ENCODE data around the gene C1orf94. TPM values are rescaled to one million over a fixed set of nuclear protein-coding genes. Genes with fewer than 3 reads are reported as not detected.

C1orf94 gene
- total and polyA plus RNA-seq, 2 of the 8 experiments (the other 6 are each of a cell fraction or from before 2014, with no cell fraction given) = 5.8 to 12.5 TPM

DNA sequence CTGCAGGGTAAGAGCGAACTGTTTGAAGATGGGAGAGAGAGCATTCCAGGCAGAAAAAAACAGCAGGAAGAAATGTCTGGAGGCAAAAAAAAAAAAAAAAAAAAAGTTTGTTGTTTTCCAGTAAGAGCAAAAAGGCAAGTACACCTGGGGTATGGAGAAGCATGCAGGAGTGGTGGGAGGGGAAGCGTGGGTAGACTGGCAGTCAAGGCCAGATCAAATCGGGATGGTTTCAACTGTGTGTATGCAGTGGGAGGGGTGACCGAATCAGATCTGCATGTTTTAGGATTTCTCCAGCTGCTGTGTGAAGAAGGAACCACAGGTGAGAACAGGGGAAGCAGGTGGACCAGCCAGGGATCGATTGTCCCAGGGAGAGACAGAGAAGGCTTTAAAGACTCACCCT is 46.4 kb upstream of the C1orf94 start:
- Histone ChIP-seq H2BK15ac (ENCODE audit: low read length) (no peak overlapping the region), H2BK12ac (ENCODE audit: low read depth, low read length) (no peak overlapping the region), H3K9ac (replicated peaks in 1 of 4; ENCODE audit: extremely low read depth in 1 of 4, low read depth in 3 of 4, low read length in 3 of 4) (no peak overlapping the region), H3K14ac (ENCODE audit: insufficient read length) (no peak overlapping the region), H2AFZ (ENCODE audit: low read length) (no peak overlapping the region), H2AK5ac (ENCODE audit: low read depth, low read length) (no peak overlapping the region), H3K27ac (ENCODE audit: low read depth, low read length) (no peak overlapping the region), H3K36me3 (ENCODE audit: control insufficient read depth in 2 of 4, insufficient read depth in 4 of 4, low read length in 3 of 4) (no peaks in the 10 kb centered on the region; a peak in 1 of 8 replicates), H4K91ac (replicated peaks; ENCODE audit: insufficient read length, low read length) (no peak overlapping the region), H4K8ac (ENCODE audit: extremely low read depth, insufficient read depth, low read length) (no peak overlapping the region), H4K20me1 (replicated peaks in 1 of 2; ENCODE audit: control insufficient read depth in 1 of 2, insufficient read depth in 2 of 2, low read length in 2 of 2) (peaks cover 6 to 12% of the 10 kb centered on the region in 2 experiments), H3K4me3 (ENCODE audit: extremely low read depth in 1 of 4, insufficient read depth in 2 of 4, low read depth in 3 of 4, low read length in 4 of 4) (no peak overlapping the region), H3K18ac (ENCODE audit: extremely low read depth, low read length) (no peak overlapping the region), H3K27me3 (replicated peaks in 1 of 4; ENCODE audit: control insufficient read depth in 3 of 4, extremely low read depth in 1 of 4, insufficient read depth in 3 of 4, low read length in 3 of 4) (no peaks in the 10 kb centered on the region), H3K23me2 (ENCODE audit: low read depth, low read length) (no peaks in the 10 kb centered on the region; the same call in 1 of the 2 replicates), H3K79me1 (ENCODE audit: low read depth, low read length) (peaks cover 4% of the 10 kb centered on the region), H4K5ac (ENCODE audit: insufficient read length, low read depth, low read length) (no peak overlapping the region), H3K4ac (replicated peaks; ENCODE audit: insufficient read length, low read depth, low read length) (no peak overlapping the region), H2BK5ac (ENCODE audit: low read depth, low read length) (no peak overlapping the region), H3K79me2 (ENCODE audit: control insufficient read depth in 1 of 2, insufficient read depth in 2 of 2, low read length in 2 of 2) (peaks cover 0 to 12% of the 10 kb centered on the region in 2 experiments; a peak in 2 of 4 replicates), H2BK120ac (replicated peaks; ENCODE audit: low read depth, low read length) (no peak overlapping the region), H3K56ac (replicated peaks; ENCODE audit: insufficient read length, low read depth, low read length) (no peak overlapping the region), H3K4me2 (ENCODE audit: insufficient read depth in 1 of 2, low read depth in 2 of 2, low read length in 2 of 2) (no peak overlapping the region), H3K4me1 (replicated peaks in 1 of 4; ENCODE audit: control insufficient read depth in 3 of 4, insufficient read depth in 4 of 4, low read length in 3 of 4) (no peaks in the 10 kb centered on the region; a peak in 1 of 7 replicates), H3K23ac (ENCODE audit: insufficient read length) (no peak overlapping the region), H2BK20ac (ENCODE audit: low read length) (no peak overlapping the region), H3K9me3 (ENCODE audit: insufficient read depth in 2 of 2, low read depth in 1 of 2, low read length in 1 of 2) (no peaks in the 10 kb centered on the region)
- WGBS, 2 experiments (ENCODE audit: extremely low coverage in 1 of 2, insufficient coverage in 1 of 2, insufficient read length in 1 of 2, insufficient replicate concordance in 2 of 2, low coverage in 1 of 2, low lambda C conversion rate in 2 of 2, missing lambda C conversion rate in 1 of 2) = 97% methylated on average over 5 of the region's 5 CpGs; no CpG with 5 or more reads in 1 of the 2 experiments
- TF ChIP-seq RNF2 (IDR thresholded peaks at IDR 0.05; ENCODE audit: borderline replicate concordance, low read depth, low read length, missing control alignments, poor library complexity, severe bottlenecking) (no peak), SIN3A (conservative IDR thresholded peaks at IDR 0.05 in 1 of 2, IDR thresholded peaks at IDR 0.05 in 1 of 2; ENCODE audit: low read depth in 1 of 2, low read length in 2 of 2) (no peak), BACH1 (IDR thresholded peaks at IDR 0.05; ENCODE audit: low read length) (no peak), HDAC6 (IDR thresholded peaks at IDR 0.05; ENCODE audit: low read depth, low read length) (no peak), SIX5 (IDR thresholded peaks at IDR 0.05; ENCODE audit: low read depth, low read length) (no peak), EP300 (IDR thresholded peaks at IDR 0.05; ENCODE audit: borderline replicate concordance in 1 of 2, low read depth in 2 of 2, low read length in 2 of 2) (no peak), SP1 (IDR thresholded peaks at IDR 0.05; ENCODE audit: low read depth, low read length) (no peak), RBBP5 (IDR thresholded peaks at IDR 0.05; ENCODE audit: borderline replicate concordance, low read depth, low read length) (no peak), CREB1 (IDR thresholded peaks at IDR 0.05) (no peak), CBX5 (IDR thresholded peaks at IDR 0.05; ENCODE audit: low read depth, low read length) (no peak), ASH2L (IDR thresholded peaks at IDR 0.05; ENCODE audit: low read length) (no peak), BRCA1 (IDR thresholded peaks at IDR 0.05; ENCODE audit: low read depth, low read length) (no peak), POLR2A (IDR thresholded peaks at IDR 0.05; ENCODE audit: control extremely low read depth in 1 of 2, low read depth in 2 of 2, low read length in 2 of 2) (no peak), SRF (IDR thresholded peaks at IDR 0.05; ENCODE audit: low read depth, low read length) (no peak)
- CTCF ChIA-PET (ENCODE audit: partially characterized antibody) = interaction anchor here (0.7 to 1.5 kb wide), 5 partner anchors 16 to 288 kb away, joined by 3 to 9 read pairs (median 3); no protein-coding TSS in a partner anchor
- POLR2A ChIA-PET (ENCODE audit: partially characterized antibody) = interaction anchor here (1.1 kb wide), 1 partner anchor 730 kb away, joined by 3 read pairs; the partner anchor contains the start of gene SMIM12
- DNase-seq (ENCODE audit: low read depth in 1 of 2, low spot score in 2 of 2) (no peak), FAIRE-seq (no peak)

Measured in H1 (cell line).